Measurements from ENCODE around the gene GJC1. TPM values are rescaled to one million over a fixed set of nuclear protein-coding genes. Genes with fewer than 3 reads are reported as not detected.

GJC1 gene
- total and polyA plus RNA-seq, 2 donors (not counting 3 experiments of a cell fraction or from before 2014, with no cell fraction given), result 13.8 to 39.7 TPM

- Histone ChIP-seq H3K4me3 (replicated peaks in 1 of 3; ENCODE audit: insufficient read depth in 1 of 3, low read depth in 1 of 3, low read length in 3 of 3) (no peak overlapping the region), H3K9me3 (replicated peaks; ENCODE audit: control insufficient read depth, insufficient read depth, low read length) (no peaks in the 10 kb centered on the region), H3K27ac (ENCODE audit: insufficient read depth, low read depth, low read length) (no peak overlapping the region), H2AFZ (ENCODE audit: low read depth, low read length) (no peak overlapping the region), H3K4me1 (ENCODE audit: control insufficient read depth, extremely low read depth, insufficient read depth, low read length) (peaks cover 2% of the 10 kb centered on the region), H3K9ac (replicated peaks; ENCODE audit: extremely low read depth, insufficient read depth, low read length) (no peak overlapping the region), H4K20me1 (replicated peaks; ENCODE audit: control insufficient read depth, extremely low read depth, insufficient read depth, low read length) (no peaks in the 10 kb centered on the region), H3K9me1 (replicated peaks; ENCODE audit: control insufficient read depth, extremely low read depth, insufficient read depth, low read length) (no peaks in the 10 kb centered on the region), H3K36me3 (ENCODE audit: control insufficient read depth in 2 of 2, extremely low read depth in 1 of 2, insufficient read depth in 2 of 2, low read length in 2 of 2) (no peaks in the 10 kb centered on the region), H3K4me2 (ENCODE audit: insufficient read depth, low read length) (no peak overlapping the region), H3K27me3 (ENCODE audit: control insufficient read depth in 2 of 2, insufficient read depth in 2 of 2, low read length in 2 of 2) (no peaks in the 10 kb centered on the region), H3K79me2 (ENCODE audit: control insufficient read depth, insufficient read depth, low read length) (no peaks in the 10 kb centered on the region)
- no peak for DNase-seq (ENCODE audit: low read depth, low spot score)
- ChIA-PET POLR2A (no interaction called here), CTCF (interaction anchor here (0.7 to 15.3 kb wide), 27 partner anchors 9 to 355 kb away, joined by 3 to 368 read pairs (median 13); partner anchors contain the start of genes ACBD4, GJC1 and HIGD1B)
- no TSS peak for BruUV-seq (replicated peaks)
- intact Hi-C loops (cut with micrococcal nuclease), result no loop called here
- TF ChIP-seq MYC (IDR thresholded peaks at IDR 0.05; ENCODE audit: low read depth, low read length) (no peak), MAX (IDR thresholded peaks at IDR 0.05; ENCODE audit: insufficient read depth, insufficient read length) (no peak), CTCF (IDR thresholded peaks at IDR 0.05; ENCODE audit: extremely low read depth in 1 of 2, insufficient read depth in 1 of 2, low read depth in 1 of 2, low read length in 2 of 2) (no peak)
- no peak for FAIRE-seq
- dilution Hi-C loops (cut with MboI; ENCODE audit: extremely low pct_ligation_motif_present, low sequenced_read_pairs), result no loop called here
Observed at GRCh38 chr17:44780161-44780560, 49.9 kb downstream of the GJC1 start.
